ENCODE data around the gene CEP85L. TPM values are rescaled to one million over a fixed set of nuclear protein-coding genes. Genes with fewer than 3 reads are reported as not detected.

CEP85L gene
- total and polyA plus RNA-seq, 2 of the 13 experiments (the other 11 are each of a cell fraction or from before 2014, with no cell fraction given): 0.44 to 1.7 TPM

- TF ChIP-seq SMARCE1 (IDR thresholded peaks at IDR 0.05; ENCODE audit: borderline replicate concordance) (no peak), SRSF1 (optimal IDR thresholded peaks at IDR 0.05; ENCODE audit: low read depth, low read length) (no peak), MAFK (conservative IDR thresholded peaks at IDR 0.05 in 1 of 2, IDR thresholded peaks at IDR 0.05 in 1 of 2; ENCODE audit: low read length in 2 of 2) (no peak), ZNF282 (IDR thresholded peaks at IDR 0.05; ENCODE audit: partially characterized antibody) (no peak), RFX3 (CRISPR knock-in tag; IDR thresholded peaks at IDR 0.05) (no peak), ZNF543 (CRISPR knock-in tag; IDR thresholded peaks at IDR 0.05) (no peak), FOXK1 (CRISPR knock-in tag; IDR thresholded peaks at IDR 0.05; ENCODE audit: borderline replicate concordance, low read depth) (0 out of 2 replicates have a peak, but pooled peaks have one; percentile 24), HMGXB4 (CRISPR knock-in tag; IDR thresholded peaks at IDR 0.05; ENCODE audit: borderline replicate concordance in 1 of 2, low read depth in 1 of 2) (no peak), HNRNPLL (IDR thresholded peaks at IDR 0.05; ENCODE audit: low read depth, low read length, poor library complexity, severe bottlenecking) (no peak), ZFP82 (CRISPR knock-in tag; IDR thresholded peaks at IDR 0.05; ENCODE audit: borderline replicate concordance) (no peak), HIVEP1 (CRISPR knock-in tag; IDR thresholded peaks at IDR 0.05) (no peak), TFE3 (CRISPR knock-in tag; IDR thresholded peaks at IDR 0.05) (no peak), E2F2 (CRISPR knock-in tag; IDR thresholded peaks at IDR 0.05; ENCODE audit: borderline replicate concordance) (no peak), POGZ (CRISPR knock-in tag; IDR thresholded peaks at IDR 0.05) (peak; percentile 87), JUND (CRISPR knock-in tag; IDR thresholded peaks at IDR 0.05) (peak; percentile 85), FOXO1 (CRISPR knock-in tag; IDR thresholded peaks at IDR 0.05) (0 out of 2 replicates have a peak, but pooled peaks have one; percentile 38), ZNF567 (CRISPR knock-in tag; IDR thresholded peaks at IDR 0.05; ENCODE audit: borderline replicate concordance) (no peak), KLF15 (CRISPR knock-in tag; IDR thresholded peaks at IDR 0.05; ENCODE audit: borderline replicate concordance) (no peak), SIX4 (CRISPR knock-in tag; IDR thresholded peaks at IDR 0.05) (no peak), PHB2 (IDR thresholded peaks at IDR 0.05; ENCODE audit: partially characterized antibody) (no peak)
- TF ChIP-seq, protein P1, sequence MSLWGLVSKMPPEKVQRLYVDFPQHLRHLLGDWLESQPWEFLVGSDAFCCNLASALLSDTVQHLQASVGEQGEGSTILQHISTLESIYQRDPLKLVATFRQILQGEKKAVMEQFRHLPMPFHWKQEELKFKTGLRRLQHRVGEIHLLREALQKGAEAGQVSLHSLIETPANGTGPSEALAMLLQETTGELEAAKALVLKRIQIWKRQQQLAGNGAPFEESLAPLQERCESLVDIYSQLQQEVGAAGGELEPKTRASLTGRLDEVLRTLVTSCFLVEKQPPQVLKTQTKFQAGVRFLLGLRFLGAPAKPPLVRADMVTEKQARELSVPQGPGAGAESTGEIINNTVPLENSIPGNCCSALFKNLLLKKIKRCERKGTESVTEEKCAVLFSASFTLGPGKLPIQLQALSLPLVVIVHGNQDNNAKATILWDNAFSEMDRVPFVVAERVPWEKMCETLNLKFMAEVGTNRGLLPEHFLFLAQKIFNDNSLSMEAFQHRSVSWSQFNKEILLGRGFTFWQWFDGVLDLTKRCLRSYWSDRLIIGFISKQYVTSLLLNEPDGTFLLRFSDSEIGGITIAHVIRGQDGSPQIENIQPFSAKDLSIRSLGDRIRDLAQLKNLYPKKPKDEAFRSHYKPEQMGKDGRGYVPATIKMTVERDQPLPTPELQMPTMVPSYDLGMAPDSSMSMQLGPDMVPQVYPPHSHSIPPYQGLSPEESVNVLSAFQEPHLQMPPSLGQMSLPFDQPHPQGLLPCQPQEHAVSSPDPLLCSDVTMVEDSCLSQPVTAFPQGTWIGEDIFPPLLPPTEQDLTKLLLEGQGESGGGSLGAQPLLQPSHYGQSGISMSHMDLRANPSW (CRISPR knock-in tag; IDR thresholded peaks at IDR 0.05; ENCODE audit: borderline replicate concordance): no peak
- TF ChIP-seq, protein P2, sequence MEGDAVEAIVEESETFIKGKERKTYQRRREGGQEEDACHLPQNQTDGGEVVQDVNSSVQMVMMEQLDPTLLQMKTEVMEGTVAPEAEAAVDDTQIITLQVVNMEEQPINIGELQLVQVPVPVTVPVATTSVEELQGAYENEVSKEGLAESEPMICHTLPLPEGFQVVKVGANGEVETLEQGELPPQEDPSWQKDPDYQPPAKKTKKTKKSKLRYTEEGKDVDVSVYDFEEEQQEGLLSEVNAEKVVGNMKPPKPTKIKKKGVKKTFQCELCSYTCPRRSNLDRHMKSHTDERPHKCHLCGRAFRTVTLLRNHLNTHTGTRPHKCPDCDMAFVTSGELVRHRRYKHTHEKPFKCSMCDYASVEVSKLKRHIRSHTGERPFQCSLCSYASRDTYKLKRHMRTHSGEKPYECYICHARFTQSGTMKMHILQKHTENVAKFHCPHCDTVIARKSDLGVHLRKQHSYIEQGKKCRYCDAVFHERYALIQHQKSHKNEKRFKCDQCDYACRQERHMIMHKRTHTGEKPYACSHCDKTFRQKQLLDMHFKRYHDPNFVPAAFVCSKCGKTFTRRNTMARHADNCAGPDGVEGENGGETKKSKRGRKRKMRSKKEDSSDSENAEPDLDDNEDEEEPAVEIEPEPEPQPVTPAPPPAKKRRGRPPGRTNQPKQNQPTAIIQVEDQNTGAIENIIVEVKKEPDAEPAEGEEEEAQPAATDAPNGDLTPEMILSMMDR (CRISPR knock-in tag; IDR thresholded peaks at IDR 0.05): no peak
These were observed 181.9 kb downstream of the CEP85L start (continued) for GRCh38 chr6:118469468-118469867.

All from HepG2 (cell line).